ENCODE data around the gene ELAC2.
"Not testable (repeated sequence)": the region's sequence is repeated elsewhere in the genome, so short reads cannot be mapped to it uniquely, and the experiment has no call there.

Gene ELAC2

GRCh38 chr17:12990041-12990808 is 27.6 kb downstream of the ELAC2 start:
- peak in 3 of 14 donors; percentile 10 to 96 (median 56) for DNase-seq

GRCh38 chr17:12987120-12987519 is 30.7 kb downstream of the ELAC2 start:
- no peak for DNase-seq

DNA sequence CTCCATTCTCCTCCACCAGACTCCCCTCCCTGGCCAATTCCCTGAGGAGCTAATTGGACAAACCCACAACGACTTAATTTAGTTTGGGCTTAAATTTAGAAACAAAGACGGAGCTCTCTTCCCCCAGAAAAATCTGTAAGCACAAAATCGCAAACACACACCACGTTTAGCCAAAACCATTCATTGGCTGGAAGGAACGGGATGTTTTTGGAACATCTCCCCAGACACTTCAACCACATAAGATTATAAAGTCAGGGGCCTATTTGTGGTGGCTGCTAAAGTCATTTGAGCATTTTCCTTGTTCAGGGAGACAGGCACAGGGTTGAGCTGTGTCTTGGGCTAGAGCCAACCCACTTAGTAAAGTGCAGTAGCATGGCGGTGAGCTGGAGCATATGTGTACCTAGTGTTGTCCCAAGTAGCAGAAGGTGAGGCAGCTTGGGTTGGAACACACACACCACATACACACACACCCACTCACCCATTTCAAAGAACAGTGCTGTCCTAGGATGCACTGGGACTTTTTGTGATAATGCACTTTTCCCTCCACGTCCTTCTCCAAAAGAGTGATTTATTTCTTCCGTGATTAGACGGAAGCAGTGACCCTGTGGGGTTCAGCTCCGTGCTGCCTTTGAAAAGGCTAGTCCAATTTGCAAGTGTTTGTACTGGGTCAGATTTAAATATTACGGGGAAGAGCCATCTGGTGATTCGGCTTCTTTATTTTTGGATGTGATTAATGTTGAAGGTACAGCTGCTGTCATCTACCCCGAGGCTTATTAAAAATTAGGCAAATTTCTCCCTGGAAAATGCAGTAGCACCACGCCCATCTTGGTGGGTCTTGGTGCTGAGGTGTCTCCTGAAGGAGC is 32.2 kb downstream of the ELAC2 start:
- DNase-seq = peak in 1 of 14 donors; percentile 85

DNA sequence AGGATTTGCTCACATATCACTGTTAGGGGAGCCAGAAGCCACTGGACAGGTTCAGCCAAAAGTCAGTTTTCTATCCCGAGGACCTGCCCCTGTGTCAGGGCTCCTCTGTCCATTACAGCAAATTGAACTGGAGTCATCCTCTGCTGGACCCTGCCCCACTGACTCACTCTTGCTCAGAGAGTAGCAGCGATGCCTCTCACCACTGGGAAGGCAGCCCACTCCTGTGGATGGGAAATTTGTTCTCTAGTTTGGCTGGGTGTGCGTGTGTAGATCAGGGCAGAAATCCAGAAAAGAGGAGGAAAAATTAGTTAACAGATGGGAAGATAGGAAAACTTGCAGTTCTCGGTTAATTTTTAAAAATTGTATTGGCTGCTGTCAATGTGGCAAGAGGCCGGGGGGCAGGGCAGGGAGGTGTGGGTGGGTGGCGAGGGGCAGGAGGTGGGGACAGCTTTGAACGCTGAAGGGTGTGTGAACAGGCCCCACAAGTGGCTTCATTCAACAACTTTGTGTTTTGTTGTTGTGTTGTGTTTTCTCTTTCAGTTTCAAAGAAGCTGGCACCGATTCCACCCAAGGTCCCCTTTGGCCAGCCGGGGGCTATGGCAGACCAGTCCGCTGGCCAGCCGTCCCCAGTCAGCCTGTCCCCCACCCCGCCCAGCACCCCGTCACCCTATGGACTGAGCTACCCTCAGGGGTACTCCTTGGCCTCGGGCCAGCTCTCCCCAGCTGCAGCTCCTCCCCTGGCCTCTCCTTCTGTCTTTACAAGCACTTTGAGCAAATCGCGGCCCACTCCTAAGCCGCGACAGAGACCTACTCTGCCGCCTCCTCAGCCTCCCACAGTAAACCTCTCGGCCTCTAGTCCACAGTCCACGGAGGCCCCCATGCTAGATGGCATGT is 33.6 kb downstream of the ELAC2 start:
- DNase-seq = peak in 5 of 14 donors; percentile 12 to 88 (median 33)

GRCh38 chr17:12982224-12982623 is 35.6 kb downstream of the ELAC2 start:
- DNase-seq = no peak

GRCh38 chr17:12979826-12980500 is 37.9 kb downstream of the ELAC2 start:
- no peak for DNase-seq

GRCh38 chr17:12979246-12979645 is 38.6 kb downstream of the ELAC2 start:
- no peak for DNase-seq

DNA sequence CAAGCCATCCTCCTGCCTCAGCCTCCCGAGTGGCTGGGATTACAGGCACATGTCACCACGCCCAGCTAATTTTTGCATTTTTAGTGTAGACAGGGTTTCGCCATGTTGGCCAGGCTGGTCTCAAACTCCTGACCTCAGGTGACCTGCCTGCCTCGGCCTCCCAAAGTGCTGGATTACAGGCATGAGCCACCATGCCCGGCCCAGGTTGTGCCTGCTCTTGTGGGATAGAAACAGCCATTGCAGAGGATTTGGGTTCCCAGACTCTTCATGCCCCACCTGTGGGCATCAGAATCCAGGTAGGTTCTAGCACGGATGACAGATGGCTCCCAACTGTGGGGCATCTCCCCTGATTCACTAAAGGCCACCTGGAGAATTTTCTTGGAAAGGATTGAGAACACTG is 39.0 kb downstream of the ELAC2 start:
- DNase-seq = not testable (repeated sequence)

DNA sequence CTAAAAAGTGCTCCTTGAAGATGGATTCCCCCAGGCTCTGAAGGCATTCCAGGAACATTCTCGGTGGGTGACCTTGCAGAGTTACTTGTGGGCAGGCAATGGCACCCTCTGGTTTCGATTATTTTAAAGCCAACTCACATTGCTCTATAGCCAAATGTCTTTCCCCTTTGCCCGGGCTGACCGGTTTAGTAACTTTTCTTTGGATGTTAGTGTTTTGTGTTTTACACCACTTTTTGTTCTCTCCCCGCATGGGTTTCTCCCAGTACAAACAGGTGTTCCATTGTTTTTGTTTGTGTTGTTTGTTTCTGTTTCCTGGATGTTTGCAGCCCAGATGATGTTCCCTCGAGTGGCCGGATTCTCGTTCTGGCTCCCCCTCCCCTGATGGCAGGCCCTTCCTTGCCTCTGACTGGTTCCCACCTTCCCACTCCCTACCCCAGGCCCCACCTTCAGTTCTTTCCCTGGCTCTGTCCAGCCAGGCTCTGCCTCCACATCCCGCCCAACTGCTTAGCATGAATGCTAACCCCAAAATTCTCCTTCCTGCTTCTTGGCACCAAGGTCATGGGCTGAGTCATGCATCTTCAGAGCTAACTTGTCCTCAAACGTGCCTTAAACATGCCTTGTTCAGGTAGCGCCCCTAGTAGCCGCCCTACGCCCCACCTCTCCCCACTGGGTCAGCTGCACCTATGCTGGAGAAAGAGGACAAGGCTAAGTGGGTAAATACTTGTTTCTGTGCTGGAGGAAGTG is 40.6 kb downstream of the ELAC2 start:
- no peak for DNase-seq

- no peak for DNase-seq
Observed at GRCh38 chr17:12974005-12974531, 43.8 kb downstream of the ELAC2 start.

DNA sequence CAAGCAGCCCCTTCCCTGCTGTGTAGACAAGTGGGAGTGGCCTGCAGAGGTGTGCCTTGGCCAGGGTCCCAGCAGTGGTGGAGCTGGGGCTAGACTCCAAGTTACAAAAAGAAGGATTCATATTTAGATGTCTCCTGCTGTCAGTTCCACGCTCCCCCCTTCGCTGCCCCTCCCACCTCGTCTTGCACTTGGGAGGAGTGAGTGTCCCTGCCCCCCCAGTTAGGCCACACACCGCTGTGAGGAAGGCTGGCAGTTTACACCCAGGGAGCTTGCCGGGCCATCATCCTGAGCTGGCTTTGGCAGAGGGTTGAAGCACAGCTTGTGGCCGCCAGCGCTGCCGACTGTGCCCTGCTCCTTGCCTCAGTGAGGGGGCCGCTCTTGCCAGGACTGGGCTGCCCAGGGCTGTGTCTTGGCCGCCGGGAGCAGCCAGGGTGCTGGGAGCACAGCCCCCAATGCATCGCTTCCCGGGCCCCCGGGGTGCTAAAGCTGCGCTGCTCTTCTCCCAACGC is 44.3 kb downstream of the ELAC2 start:
- peak in 4 of 14 donors; percentile 7 to 88 (median 20) for DNase-seq

DNA sequence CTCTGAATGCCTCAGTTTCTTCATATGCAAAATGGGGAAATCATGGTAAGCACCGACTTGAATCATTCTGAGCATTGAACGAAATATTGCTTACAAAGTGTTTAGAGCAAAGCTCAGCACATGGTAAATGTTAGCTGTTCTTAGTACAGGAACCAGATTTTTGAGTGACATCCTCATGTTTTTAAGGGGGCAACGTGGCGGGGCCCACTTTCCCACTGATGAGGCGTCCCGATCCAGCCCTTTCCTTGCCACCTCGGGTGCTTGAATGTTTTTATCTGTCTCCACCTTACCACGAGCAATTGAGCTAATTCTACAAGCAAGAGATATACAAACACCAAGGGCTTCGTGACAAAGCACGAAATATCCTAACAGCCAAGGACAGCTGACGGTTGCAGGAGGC is 49.9 kb downstream of the ELAC2 start:
- DNase-seq = no peak

GRCh38 chr17:12966413-12966812 is 51.4 kb downstream of the ELAC2 start:
- DNase-seq = no peak

- no peak for DNase-seq
Observed at GRCh38 chr17:12965988-12966387, 51.8 kb downstream of the ELAC2 start.

GRCh38 chr17:12964840-12965239 is 53.0 kb downstream of the ELAC2 start:
- peak in 1 of 14 donors; percentile 59 for DNase-seq

DNA sequence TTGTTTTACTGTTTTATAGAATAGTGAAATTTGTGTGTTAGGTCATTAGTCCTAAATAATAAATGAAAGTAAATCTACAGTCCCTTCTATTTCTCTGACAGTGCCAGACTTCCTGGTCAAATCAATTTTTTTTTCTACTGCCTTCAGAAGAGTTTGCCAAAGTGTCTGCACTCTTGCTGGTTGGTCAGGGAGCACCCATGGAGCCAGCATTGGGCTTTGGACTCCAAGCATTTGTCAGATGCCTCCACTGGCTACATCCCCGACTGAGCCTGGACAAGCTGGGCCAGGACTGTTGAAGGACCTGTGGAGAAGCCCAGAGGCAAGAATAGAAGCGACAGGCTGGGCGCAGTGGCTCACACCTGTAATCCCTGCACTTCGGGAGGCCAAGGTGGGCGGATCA is 53.7 kb downstream of the ELAC2 start:
- peak in 1 of 14 donors; percentile 26 for DNase-seq

- DNase-seq = peak in 1 of 14 donors; percentile 50
Observed at GRCh38 chr17:12963505-12963904, 54.3 kb downstream of the ELAC2 start.

GRCh38 chr17:12961655-12962054 is 56.2 kb downstream of the ELAC2 start:
- no peak for DNase-seq

GRCh38 chr17:12959441-12959840 is 58.4 kb downstream of the ELAC2 start:
- DNase-seq = no peak

GRCh38 chr17:12958786-12959185 is 59.0 kb downstream of the ELAC2 start:
- DNase-seq = no peak

DNA sequence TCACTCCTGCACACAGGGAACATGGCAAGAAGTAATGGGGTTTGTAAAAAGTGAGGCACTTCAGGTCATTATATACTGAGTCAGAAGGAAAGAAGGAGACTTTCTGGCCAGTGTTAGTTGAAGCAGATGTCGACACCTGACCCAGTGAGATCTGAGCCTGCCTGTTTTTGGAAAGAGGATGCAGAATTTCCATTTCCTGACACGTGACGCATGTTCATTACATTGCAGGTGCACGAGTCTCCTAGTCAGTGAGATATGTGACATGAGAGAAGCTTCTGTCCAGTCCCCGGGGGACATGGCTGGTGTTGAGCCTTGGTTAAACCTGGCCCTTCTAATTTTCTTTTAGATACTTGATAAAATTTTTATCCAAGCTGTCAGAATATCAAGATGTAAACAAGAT is 62.3 kb downstream of the ELAC2 start:
- no peak for DNase-seq

All from C1 segment of cervical spinal cord (tissue), 14 donors.